NCI-H460 (cell line): Measurements from ENCODE around the gene S100Z. TPM values are rescaled to one million over a fixed set of nuclear protein-coding genes. Genes with fewer than 3 reads are reported as not detected.
"Not testable (repeated sequence)": the region's sequence is repeated elsewhere in the genome, so short reads cannot be mapped to it uniquely, and the experiment has no call there.

Experiments used
- DNase-seq: peaks from one replicate; pipeline ENCODE4 v3.0.0-alpha.2; 2016; ENCODE audit warnings: low read depth; ENCODE audit errors: extremely low read depth
- polyA plus RNA-seq: library from polyadenylated mRNA; depleted of rRNA; stranded (reverse); fragments of >200 nt; gene quantifications from 2 replicates; pipeline ENCODE4 v1.2.3, GENCODE V29; 2014; cell fraction: nucleus; rRNA removed
- total RNA-seq: library from RNA; depleted of rRNA; stranded (reverse); fragments of >200 nt; shearing (Covaris generic); gene quantifications from 2 replicates; pipeline ENCODE4 v1.2.3, GENCODE V29; 2014; rRNA removed

Gene S100Z
- total RNA-seq: not detected in 2 replicates
- not detected in 2 replicates for polyA plus RNA-seq

- no peak for DNase-seq
Measured at GRCh38 chr5:76849419-76850291, at the start of gene S100Z. Gene S100Z (plus strand): TSS chr5:76850014. CDS start chr5:76875360, 25,346 bp downstream.

DNA sequence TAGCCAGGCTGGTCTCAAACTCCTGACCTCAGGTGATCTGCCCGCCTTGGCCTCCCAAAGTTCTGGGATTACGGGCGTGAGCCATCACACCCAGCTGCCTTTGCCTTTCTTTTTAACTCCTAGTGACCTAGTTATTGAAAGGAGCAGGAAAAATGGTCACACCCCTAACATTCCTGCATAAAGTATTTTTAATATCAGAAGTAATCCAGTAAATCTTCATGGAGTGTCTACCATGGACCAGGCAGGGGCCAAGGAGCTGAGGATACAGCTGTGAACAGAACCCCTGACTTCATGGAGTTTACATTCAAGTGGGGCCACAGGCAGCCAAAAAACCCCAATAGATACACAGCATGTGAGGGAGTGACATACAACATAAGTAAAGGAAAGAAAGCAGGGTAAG is 49.2 kb upstream of the S100Z start:
- no peak for DNase-seq

GRCh38 chr5:76801159-76801802 is 48.5 kb upstream of the S100Z start:
- no peak for DNase-seq

DNA sequence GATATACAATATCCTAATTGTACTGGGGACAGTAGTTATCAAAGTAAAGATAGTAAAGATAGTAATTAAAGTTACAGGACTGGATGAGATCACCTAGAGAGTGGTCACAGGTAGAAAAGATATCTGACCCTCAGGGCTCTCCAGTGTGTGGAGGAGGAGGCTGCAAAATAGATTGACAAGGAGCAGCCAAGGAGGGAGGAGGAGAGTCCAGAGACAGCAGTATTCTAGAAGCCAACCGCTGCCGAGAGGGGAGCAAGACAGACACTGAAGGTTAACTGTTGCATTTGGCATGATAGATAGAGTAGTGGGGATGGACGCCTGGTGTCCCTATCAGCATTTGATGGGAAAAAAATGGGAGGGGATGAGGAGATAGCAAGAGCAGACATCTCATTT is 48.0 kb upstream of the S100Z start:
- no peak for DNase-seq

GRCh38 chr5:76804266-76804665 is 45.5 kb upstream of the S100Z start:
- DNase-seq: no peak

- peak; percentile 61 for DNase-seq
Measured at GRCh38 chr5:76805821-76806505, 43.9 kb upstream of the S100Z start.

DNA sequence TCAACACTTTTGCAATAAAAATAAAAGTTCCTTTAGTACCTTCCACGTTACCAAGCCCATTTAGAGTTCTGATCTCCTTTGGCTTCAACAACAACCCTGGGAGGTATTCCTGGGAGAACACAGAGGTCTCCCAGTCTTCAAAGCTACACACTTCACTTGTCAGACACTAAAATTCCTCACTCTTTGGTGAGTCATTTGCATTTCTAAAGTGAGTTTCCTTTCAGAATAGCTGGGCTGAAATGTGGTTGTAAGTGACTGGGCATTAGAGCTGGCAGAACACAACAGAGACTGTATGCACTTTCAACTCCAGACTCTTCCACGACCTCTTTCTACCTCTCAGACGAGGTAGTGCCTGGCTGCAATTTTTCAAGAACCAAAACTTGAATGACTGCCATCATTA is 42.5 kb upstream of the S100Z start:
- no peak for DNase-seq

DNA sequence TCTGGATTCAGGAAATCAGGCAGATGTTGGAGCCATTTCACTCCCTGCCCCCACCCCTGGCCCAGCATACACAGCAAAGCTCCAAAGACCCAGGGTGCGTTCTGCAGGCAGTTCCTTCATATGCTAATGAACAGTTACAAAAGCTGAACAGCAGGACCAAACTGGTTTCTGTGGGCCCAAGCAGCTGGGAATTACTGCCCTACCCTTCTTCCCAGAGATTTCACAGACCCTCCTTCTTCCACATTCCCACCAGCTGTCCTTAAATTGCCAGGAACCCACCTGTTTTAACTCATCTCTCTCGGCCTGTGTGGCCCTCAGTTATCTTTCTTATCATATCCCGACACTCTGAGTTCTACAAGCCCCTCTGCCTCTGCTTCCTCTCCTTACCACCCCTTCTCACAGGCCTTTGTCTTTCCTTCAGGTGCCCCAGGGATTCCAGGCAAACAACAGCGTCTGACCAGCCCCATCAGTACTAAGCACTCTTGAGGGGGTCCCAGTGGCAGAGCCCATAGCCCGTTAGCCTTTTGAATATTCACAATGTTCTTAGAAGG is 41.6 kb upstream of the S100Z start:
- no peak for DNase-seq

GRCh38 chr5:76809141-76809540 is 40.7 kb upstream of the S100Z start:
- DNase-seq: no peak

DNA sequence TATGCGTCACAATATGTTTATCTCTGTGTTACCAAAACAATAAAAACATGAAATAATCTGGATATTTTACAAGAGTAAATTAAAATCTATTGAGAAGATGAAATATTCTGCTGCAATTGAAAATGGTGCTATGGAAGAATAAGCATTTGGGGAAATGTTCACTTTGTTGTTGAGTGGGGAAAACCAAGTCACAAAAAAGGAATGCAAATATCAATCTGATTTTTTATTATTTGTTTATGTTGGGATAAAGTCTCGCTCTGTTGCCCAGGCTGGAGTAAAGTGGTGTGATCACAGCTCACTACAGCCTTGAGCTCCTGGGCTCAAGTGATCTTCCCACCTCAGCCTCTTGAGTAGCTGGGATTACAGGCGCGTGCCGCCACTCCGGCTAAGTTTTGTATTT is 39.6 kb upstream of the S100Z start:
- no peak for DNase-seq

DNA sequence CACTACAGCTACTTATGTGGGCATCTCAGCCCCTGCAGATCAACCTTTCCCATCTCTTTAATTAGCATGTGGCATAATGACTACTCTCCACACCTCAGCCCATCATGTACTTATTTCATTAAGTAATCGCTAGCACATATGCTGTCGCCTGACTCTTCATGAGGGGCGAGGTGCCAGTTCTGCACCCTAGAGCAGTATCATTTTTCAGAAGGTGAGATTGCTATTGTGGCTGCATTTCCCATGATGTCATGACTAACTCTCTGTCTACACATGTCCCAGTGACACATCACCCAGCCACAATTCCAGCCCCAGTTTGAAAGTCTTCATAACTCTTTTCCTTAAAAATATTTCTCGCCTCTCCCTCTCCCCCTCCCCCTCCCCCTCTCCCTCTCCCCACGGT is 38.6 kb upstream of the S100Z start:
- DNase-seq: no peak

DNA sequence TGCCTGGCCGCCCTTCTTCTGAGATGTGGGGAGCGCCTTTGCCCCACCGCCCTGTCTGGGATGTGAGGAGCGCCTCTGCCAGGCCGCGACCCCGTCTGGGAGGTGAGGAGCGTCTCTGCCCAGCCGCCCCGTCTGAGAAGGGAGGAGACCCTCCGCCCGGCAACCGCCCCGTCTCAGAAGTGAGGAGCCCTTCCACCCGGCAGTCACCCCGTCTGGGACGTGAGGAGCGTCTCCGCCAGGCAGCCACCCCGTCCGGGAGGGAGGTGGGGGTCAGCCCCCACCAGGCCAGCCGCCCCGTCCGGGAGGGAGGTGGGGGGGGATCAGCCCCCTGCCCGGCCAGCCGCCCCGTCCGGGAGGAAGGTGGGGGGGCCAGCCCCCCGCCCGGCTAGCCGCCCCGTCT is 37.6 kb upstream of the S100Z start:
- DNase-seq: not testable (repeated sequence)

DNA sequence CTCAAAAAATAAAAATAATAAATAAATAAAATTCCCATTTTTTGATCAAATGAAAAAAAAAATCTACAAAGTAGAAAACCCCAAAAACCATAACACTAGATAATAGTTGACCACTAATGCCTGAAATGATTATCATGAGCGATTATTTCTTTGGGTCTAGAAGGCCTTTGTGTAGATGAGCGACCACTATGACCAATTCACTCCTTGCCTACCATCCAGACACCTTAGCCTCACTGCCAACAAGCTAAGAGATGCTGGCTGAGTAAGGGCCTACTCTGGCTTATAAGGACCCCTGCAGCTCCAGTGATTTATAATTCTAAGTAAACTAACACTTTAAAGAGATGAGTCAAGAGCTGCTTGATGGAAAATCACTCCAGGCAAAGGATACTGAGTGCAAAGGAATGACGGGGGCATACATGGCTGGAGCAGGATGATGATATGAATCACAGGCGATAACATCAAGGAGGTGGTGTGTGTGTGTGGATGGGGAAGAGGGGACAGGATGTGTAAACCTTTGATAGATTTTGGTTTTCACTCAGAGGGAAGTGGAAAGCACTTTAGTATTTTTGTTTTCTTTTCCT is 35.7 kb upstream of the S100Z start:
- no peak for DNase-seq

- DNase-seq: no peak
Measured at GRCh38 chr5:76816110-76816831, 33.5 kb upstream of the S100Z start.

GRCh38 chr5:76818844-76819831 is 30.7 kb upstream of the S100Z start, which contains the start of gene F2RL1:
Gene F2RL1 (plus strand): TSS chr5:76819030. CDS start chr5:76819183, 153 bp downstream.
- no peak for DNase-seq

GRCh38 chr5:76819851-76820525 is 29.8 kb upstream of the S100Z start:
- no peak for DNase-seq

GRCh38 chr5:76820526-76820890 is 29.3 kb upstream of the S100Z start:
- DNase-seq: no peak

DNA sequence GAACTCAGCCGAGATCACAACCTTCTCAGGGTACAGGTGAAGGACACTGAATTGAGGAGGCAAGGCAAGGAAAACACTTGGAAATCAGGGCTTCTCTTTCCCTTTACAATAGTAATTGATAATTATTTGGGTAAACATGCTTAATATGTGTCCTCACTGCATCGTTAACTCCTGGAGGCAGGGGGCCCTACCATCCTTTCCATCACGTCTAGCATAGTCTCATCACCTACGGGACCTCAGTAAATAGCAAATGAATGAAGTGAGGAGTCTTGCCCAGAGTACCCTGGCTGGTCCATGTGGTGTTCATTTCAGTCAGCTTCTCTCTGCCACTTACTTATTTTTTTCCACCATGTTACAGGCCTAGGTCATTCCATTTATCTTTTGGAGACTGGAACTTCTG is 28.7 kb upstream of the S100Z start:
- no peak for DNase-seq
